Raji (cell line): ENCODE measurements around the gene ARHGEF4.

Experiments used
- POLR2A ChIP-seq: IDR thresholded peaks from 2 replicates; pipeline ENCODE4 v1.6.1; 2011; ENCODE audit warnings: low read depth, low read length, control low read depth; ENCODE audit not compliant: insufficient read depth

ARHGEF4 gene

DNA sequence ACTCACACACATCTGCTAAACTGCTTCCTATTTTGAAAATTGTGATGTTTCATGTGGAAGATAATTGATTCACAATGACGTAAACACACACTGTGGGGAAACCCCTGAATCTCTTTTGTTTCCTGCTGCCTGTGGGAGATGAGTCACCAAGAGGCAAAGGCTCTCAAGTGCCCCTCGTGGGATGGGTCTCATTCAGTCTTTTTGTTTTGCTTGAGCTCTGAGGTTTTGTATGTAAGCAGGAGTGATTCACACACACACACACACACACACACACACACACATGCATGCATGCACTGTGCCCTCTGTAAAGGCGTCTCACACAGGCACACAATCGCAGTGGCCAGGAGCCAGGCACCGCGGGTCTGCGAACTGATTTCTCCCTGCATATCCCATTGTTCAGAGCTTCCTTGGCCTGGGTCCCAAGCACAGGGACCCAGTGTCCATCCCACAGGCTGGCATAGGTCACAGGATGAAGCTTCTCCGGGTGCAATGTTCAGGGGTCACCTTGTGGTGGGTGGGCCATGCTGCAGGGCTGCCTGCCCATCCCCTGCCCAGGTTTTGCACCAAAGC is 12.1 kb upstream of the ARHGEF4 start:
- no peak for TF ChIP-seq POLR2A

DNA sequence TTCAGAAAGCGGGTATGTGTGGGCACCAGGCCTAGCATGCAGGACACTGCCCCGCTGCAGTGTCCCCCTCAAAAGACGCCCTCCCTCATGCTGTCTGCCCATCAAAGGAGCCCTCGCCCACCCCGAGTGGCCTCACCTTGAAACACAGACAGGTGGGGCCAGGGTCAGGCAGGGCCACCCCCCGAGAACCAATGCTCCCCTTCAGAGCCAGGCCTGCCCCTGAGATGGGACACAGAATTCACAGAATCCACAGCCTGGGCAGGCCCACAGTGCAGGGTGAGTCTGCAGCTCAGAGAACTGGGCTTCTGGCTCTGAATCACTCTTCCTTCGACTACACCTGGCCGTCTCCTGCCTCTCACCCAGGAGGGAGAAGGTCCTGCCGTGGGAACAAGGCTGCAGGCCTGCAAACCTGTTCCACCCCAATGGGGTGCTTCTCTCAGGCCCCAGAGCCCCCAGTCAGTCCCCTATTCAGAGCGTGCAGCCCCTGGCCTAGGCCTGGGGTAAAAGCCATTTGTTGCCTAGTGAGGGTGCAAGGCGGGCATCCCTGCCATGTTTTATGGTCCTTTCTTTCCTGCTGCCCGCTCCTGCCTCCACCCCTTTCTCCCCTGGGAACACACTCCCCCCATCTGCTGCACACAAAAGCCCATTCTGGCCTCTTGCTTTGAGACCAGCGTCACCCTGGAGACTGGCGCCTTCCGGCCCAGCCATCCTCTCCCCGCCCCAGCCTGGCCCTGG is 11.3 kb upstream of the ARHGEF4 start:
- no peak for TF ChIP-seq POLR2A

- TF ChIP-seq POLR2A: no peak
Observed at GRCh38 chr2:130825966-130826253, 10.8 kb upstream of the ARHGEF4 start.

- no peak for TF ChIP-seq POLR2A
Observed at GRCh38 chr2:130826419-130826818, 10.3 kb upstream of the ARHGEF4 start.

GRCh38 chr2:130826821-130827501 is 9.8 kb upstream of the ARHGEF4 start:
- no peak for TF ChIP-seq POLR2A

GRCh38 chr2:130827502-130828251 is 9.0 kb upstream of the ARHGEF4 start:
- TF ChIP-seq POLR2A: no peak

GRCh38 chr2:130828461-130828860 is 8.3 kb upstream of the ARHGEF4 start:
- no peak for TF ChIP-seq POLR2A

DNA sequence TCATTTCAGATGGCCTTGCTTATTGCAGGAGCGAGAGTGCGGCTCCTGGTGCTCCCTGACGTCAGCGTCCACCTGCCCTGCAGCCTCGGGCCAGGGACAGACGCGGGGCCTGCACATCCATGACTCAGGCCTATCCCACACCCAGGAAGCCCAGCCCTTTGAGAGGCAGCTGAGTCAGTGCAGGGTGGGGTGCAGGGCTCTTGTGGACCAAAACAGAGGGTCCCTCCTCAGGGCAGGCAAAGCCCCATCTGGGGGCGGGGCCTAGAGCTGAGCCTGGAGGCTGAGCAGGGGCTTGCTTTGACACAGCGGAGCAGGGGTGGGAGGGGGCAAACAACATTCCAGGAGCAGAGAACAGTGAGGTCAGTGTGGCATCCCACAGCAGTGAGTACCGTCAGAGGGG is 7.7 kb upstream of the ARHGEF4 start:
- no peak for TF ChIP-seq POLR2A

GRCh38 chr2:130830538-130830937 is 6.2 kb upstream of the ARHGEF4 start:
- no peak for TF ChIP-seq POLR2A

DNA sequence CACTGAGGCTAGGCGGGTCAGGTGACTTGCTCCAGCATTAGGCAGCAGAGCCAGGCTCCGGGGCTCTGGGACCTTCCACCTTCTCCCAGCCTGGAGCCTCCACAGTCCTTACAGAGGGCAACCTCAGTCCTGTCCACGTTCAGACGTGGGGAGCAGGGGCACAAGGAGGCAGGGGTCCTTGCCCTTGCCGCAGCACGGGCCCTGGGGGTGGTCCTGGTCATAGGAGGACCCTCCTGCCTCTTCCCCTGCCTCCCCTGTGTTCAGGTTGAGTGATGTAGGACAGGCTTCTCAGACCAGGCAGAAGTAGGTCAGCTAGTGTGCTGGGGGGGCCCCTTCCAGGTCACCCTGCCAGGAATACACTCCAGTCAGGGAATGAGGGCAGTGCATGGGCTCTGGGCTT is 5.4 kb upstream of the ARHGEF4 start:
- TF ChIP-seq POLR2A: no peak

GRCh38 chr2:130832296-130832940 is 4.3 kb upstream of the ARHGEF4 start:
- no peak for TF ChIP-seq POLR2A

- no peak for TF ChIP-seq POLR2A
Observed at GRCh38 chr2:130834091-130834930, 2.4 kb upstream of the ARHGEF4 start.

DNA sequence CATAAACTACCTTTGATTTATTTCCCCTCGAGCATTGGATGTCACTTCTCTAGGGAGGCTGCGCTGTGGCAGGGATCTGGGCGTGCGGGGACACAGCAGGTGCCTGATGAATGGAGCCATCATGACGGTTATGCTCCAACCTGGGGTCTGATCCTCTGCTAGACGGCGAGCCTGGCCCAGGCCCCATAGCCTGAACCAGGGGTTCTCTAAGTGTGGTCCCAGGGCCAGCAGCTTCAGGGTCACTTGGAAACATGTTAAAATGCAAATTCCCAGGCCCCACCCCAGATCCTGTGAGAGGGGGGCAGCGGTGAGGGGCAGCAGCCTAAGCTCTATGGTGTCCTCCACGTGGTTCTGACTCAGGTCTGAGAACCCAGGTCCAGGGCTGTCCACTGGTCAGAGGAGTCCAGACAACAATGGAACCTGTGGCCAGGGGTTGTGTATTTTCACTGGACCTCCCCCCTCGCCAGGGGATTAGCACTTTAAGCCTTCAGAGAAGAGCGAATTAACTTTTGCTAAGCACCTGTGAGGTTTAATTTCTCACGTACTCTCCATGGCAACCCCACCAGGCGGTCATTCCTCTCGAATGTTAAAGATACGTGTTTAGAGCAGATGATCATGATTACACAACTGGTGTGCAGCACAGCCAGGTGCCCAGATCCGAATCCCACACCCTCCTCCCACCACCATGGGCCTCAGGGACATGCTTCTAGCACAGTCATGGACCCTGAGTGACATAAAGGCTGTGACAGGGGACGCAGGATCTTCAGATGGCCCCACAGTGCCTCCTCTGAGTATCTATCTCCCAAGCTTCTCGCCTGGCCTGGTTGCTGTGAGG is 1.6 kb upstream of the ARHGEF4 start:
- TF ChIP-seq POLR2A: no peak

- TF ChIP-seq POLR2A: no peak
Observed at GRCh38 chr2:130835766-130836015, 1.0 kb upstream of the ARHGEF4 start.

DNA sequence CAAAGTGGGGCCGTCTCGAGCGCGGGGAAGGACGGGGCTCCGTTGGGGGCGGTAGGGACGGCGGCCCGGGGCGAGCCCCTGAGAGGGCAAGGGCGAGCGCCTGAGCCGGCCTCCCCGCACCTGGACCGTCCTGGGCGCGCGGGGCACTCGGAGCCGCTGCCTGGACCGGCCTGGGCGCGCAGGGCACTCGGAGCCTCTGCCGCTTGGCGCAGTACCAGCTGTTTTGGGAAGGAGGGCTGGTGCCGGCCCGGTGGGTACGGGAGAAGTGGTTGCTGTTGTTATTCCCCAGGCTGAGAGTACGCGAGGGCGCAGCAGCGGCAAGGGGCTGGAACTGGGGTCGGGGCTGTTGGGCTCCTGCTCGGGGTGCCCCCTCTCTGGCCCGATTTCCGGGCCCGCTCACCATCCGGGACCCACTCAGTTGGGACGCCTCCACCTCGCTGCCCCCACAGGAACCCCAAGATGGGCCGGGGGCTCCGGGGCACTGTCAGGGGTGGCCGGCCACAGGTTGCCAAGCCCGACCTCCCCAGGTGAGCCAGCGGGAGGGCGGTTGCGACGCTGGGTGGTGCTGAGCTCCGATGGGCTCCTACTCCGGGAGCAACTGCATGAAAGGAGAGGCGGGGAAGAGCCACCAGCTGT is 579 bp downstream of the ARHGEF4 start:
- TF ChIP-seq POLR2A: no peak
